ENCODE results near the gene AEBP1.

- no peak for TF ChIP-seq EZH2 (IDR thresholded peaks at IDR 0.05; ENCODE audit: low read depth, unreplicated experiment)
- peak; percentile 55 to 64 for TF ChIP-seq CTCF (conservative IDR thresholded peaks at IDR 0.05; ENCODE audit: low read depth in 2 of 2)
- no peak for TF ChIP-seq ZNF114 (CRISPR knock-in tag; IDR thresholded peaks at IDR 0.05)
- TF ChIP-seq POLR2AphosphoS5 (IDR thresholded peaks at IDR 0.05; ENCODE audit: low read depth): no peak
- TF ChIP-seq CREB1 (CRISPR knock-in tag; IDR thresholded peaks at IDR 0.05; ENCODE audit: low read depth): no peak
- no peak for TF ChIP-seq EZH2phosphoT487 (IDR thresholded peaks at IDR 0.05; ENCODE audit: unreplicated experiment)
- TF ChIP-seq JUNB (IDR thresholded peaks at IDR 0.05; ENCODE audit: unreplicated experiment): no peak
- no peak for TF ChIP-seq NANOG (IDR thresholded peaks at IDR 0.05; ENCODE audit: borderline replicate concordance)
- TF ChIP-seq REST (IDR thresholded peaks at IDR 0.05; ENCODE audit: unreplicated experiment): no peak
- TF ChIP-seq ETS1 (IDR thresholded peaks at IDR 0.05): no peak
These were observed 18.6 kb upstream of the AEBP1 start for GRCh38 chr7:44085546-44085945.
